Karpas-422 (cell line): Measurements from ENCODE around the gene HPS1. TPM values are rescaled to one million over a fixed set of nuclear protein-coding genes. Genes with fewer than 3 reads are reported as not detected.

Experiments
- DNase-seq: peaks from one replicate; pipeline ENCODE4 v3.0.0-alpha.2; 2015
- H2AFZ ChIP-seq: fragments of 200-600 bp; sonication (generic); 2 replicates; pipeline ENCODE4 v1.6.1; 2014; ENCODE audit warnings: antibody characterized with exemption, low read length, mixed read lengths
- H3K27ac ChIP-seq: fragments of 200-600 bp; sonication (generic); 2 replicates; pipeline ENCODE4 v1.5.1; 2014; ENCODE audit warnings: mild to moderate bottlenecking, low read length, moderate library complexity
- H3K27me3 ChIP-seq: fragments of 200-600 bp; sonication (generic); 2 replicates; pipeline ENCODE4 v1.6.1; 2014; ENCODE audit warnings: low read length, mixed read lengths
- H3K36me3 ChIP-seq: fragments of 200-600 bp; sonication (generic); 2 replicates; pipeline ENCODE4 v1.6.1; 2014; ENCODE audit warnings: low read length, mixed read lengths; ENCODE audit not compliant: insufficient read depth
- H3K4me1 ChIP-seq: fragments of 200-600 bp; sonication (generic); 2 replicates; pipeline ENCODE4 v1.6.1; 2014; ENCODE audit warnings: mild to moderate bottlenecking, low read length, mixed read lengths
- H3K4me2 ChIP-seq: fragments of 200-600 bp; sonication (generic); 2 replicates; pipeline ENCODE4 v1.6.1; 2014; ENCODE audit warnings: low read length, low read depth, mild to moderate bottlenecking; ENCODE audit not compliant: poor library complexity, severe bottlenecking
- H3K4me3 ChIP-seq: fragments of 200-600 bp; sonication (generic); 2 replicates; pipeline ENCODE4 v1.5.1; 2014; ENCODE audit warnings: mild to moderate bottlenecking, antibody characterized with exemption, low read length, mixed read lengths
- H3K79me2 ChIP-seq: fragments of 200-600 bp; sonication (generic); 2 replicates; pipeline ENCODE4 v1.6.1; 2014; ENCODE audit warnings: mild to moderate bottlenecking, low read length, mixed read lengths
- H3K9ac ChIP-seq: fragments of 200-600 bp; sonication (generic); 2 replicates; pipeline ENCODE4 v1.6.0; 2014; ENCODE audit warnings: low read length
- H3K9me2 ChIP-seq: fragments of 200-600 bp; sonication (generic), shearing (Covaris generic); replicated peaks from 2 replicates; pipeline ENCODE4 v1.6.0; 2014; ENCODE audit warnings: mild to moderate bottlenecking, low read length, moderate library complexity; ENCODE audit not compliant: insufficient read depth
- H3K9me3 ChIP-seq: fragments of 300-700, 200-600 bp; sonication (generic); 2 replicates; pipeline ENCODE4 v1.6.1; 2014; ENCODE audit warnings: low read length, mixed read lengths
- H4K20me1 ChIP-seq: fragments of 200-600 bp; sonication (generic); 2 replicates; pipeline ENCODE4 v1.6.1; 2014; ENCODE audit warnings: mild to moderate bottlenecking, antibody characterized with exemption, low read length, low read depth; ENCODE audit not compliant: insufficient read depth
- total RNA-seq: library from RNA; depleted of rRNA; stranded (reverse); fragments of >200 nt; shearing (Covaris generic); gene quantifications from 2 replicates; pipeline ENCODE4 v1.2.3, GENCODE V29; 2014; ENCODE audit warnings: low replicate concordance

The HPS1 gene
- total RNA-seq, 1 experiment from 2014 or later = 35.6 TPM

DNA sequence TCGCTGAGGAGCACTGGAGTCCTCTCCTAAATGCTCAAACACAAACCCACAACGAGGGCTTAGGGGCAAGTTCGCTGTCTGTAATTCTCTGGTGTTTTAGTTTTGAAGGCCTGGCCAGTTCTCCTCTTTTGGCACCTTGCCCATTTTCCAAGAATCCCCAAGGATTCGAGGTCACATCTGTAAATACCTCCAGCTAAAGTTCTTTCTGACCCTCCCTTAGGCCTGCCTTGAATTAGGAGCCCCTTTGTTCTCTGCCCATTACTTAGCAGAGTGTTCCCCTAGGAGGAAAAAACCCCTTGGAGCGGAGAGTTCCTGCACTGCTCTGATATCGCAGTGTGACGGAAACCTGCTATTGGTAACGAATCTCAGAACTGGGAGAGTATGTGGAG lies 31.0 kb downstream of the HPS1 start:
- no peak for DNase-seq
- no peaks in the 10 kb centered on the region for H3K79me2 ChIP-seq
- no peak overlapping the region for H3K4me3 ChIP-seq
- no peaks in the 10 kb centered on the region for H3K36me3 ChIP-seq
- no peaks in the 10 kb centered on the region for H3K4me1 ChIP-seq
- no peaks in the 10 kb centered on the region for H3K27me3 ChIP-seq
- H3K9me3 ChIP-seq = no peaks in the 10 kb centered on the region
- H4K20me1 ChIP-seq = no peaks in the 10 kb centered on the region
- H3K9me2 ChIP-seq = no peaks in the 10 kb centered on the region
- H2AFZ ChIP-seq = no peak overlapping the region
- no peak overlapping the region for H3K9ac ChIP-seq
- no peak overlapping the region for H3K4me2 ChIP-seq
- H3K27ac ChIP-seq = no peak overlapping the region

DNA sequence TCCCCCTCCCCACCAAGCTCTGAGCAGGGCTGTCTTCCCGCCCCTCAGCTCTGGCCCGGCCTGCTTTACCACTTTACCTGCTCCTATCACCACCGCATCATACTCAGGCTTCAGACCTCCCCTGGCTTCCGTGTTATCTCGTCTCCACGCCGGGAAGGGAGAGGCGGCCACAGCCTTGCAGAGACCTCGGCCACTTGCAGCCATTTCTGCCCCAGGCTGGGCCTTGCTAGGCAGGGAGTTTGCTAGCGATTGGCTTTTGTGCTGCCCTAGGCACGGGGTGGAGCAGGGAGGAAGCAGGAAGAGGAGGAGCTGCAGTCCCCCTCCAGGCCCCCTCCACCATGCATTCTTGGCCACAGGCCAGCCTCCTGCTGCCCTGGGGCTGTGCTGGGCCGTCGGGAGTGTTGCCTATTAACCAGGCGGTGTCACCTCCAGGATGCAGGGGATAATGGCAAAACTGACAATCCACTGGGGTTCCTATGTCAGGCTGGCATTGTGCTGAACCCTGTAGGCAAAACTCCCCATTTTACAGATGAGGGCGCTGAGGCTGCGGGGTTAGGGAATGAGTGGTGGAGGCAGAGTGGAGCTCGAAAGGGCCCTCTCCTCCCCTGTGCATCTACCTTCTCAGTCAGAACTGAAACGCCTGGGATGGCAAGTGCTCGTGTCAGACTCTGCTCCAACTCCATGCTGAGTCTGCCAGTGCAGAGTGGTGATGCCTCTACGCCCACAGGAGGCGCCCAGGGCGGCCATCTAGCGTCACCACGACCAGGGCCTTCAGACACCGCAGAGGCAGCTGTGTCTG lies 31.6 kb downstream of the HPS1 start, which contains the start of gene PYROXD2:
Gene PYROXD2 (minus strand): TSS at position 251 of the 799 bp plus-strand sequence. CDS start 47 bp downstream, at position 204.
- Histone ChIP-seq H4K20me1 (no peaks in the 10 kb centered on the region), H3K36me3 (no peaks in the 10 kb centered on the region), H3K27ac (no peak within 1 kb of the TSS), H3K4me3 (no peak within 1 kb of the TSS), H3K4me1 (no peaks in the 10 kb centered on the region), H3K79me2 (no peaks in the 10 kb centered on the region), H3K9me2 (no peaks in the 10 kb centered on the region), H3K4me2 (no peak within 1 kb of the TSS), H3K27me3 (no peaks in the 10 kb centered on the region), H3K9me3 (no peaks in the 10 kb centered on the region), H3K9ac (no peak within 1 kb of the TSS), H2AFZ (no peak within 1 kb of the TSS)
- no peak for DNase-seq

DNA sequence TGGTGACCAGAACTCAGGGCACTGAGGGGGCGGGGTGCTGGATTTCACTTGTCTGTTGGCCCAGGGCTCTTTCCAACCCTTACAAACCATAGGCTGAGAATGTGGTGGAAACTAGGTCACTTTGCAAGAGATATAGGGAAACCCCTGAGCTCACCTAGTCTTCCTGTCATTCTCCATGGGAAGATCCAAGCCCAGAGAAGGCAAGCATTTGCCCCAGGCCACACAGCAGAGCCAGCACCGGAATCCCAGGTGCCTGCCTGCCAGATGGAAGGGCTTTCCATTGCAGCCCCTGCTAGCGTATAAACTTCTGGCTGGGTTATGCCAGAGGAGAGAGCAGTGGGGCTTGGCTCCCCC lies 32.2 kb downstream of the HPS1 start:
- Histone ChIP-seq H3K36me3 (no peaks in the 10 kb centered on the region), H3K9ac (no peak overlapping the region), H3K4me1 (no peaks in the 10 kb centered on the region), H2AFZ (no peak overlapping the region), H3K4me2 (no peak overlapping the region), H3K27me3 (no peaks in the 10 kb centered on the region), H3K27ac (no peak overlapping the region), H3K9me3 (no peaks in the 10 kb centered on the region), H3K9me2 (no peaks in the 10 kb centered on the region), H3K4me3 (no peak overlapping the region), H4K20me1 (no peaks in the 10 kb centered on the region), H3K79me2 (no peaks in the 10 kb centered on the region)
- no peak for DNase-seq

DNA sequence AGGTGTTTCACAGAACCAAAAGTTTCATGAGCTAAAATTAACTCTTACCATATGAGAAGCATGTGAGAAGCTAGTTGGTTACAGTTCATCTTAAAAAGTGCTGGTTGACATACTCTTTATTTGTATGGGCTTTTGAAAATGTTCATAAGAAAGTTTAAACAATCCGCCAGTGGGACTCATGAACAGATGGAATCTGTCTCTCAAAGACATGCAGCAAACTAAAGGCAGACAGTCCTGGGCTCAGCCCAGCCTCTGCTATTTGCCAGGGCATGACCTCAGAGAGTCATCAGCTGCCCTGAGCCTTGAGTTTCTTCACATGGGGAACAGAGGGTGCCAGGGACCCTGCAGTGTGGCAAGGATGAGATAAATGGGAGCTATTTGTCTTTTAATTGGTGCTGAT lies 35.0 kb downstream of the HPS1 start:
- Histone ChIP-seq H3K27ac (no peak overlapping the region), H3K4me3 (no peak overlapping the region), H3K36me3 (no peaks in the 10 kb centered on the region), H3K9me3 (no peaks in the 10 kb centered on the region), H4K20me1 (no peaks in the 10 kb centered on the region), H2AFZ (no peak overlapping the region), H3K9ac (no peak overlapping the region), H3K79me2 (no peaks in the 10 kb centered on the region), H3K4me2 (no peak overlapping the region), H3K4me1 (no peaks in the 10 kb centered on the region), H3K27me3 (no peaks in the 10 kb centered on the region), H3K9me2 (no peaks in the 10 kb centered on the region)
- no peak for DNase-seq

DNA sequence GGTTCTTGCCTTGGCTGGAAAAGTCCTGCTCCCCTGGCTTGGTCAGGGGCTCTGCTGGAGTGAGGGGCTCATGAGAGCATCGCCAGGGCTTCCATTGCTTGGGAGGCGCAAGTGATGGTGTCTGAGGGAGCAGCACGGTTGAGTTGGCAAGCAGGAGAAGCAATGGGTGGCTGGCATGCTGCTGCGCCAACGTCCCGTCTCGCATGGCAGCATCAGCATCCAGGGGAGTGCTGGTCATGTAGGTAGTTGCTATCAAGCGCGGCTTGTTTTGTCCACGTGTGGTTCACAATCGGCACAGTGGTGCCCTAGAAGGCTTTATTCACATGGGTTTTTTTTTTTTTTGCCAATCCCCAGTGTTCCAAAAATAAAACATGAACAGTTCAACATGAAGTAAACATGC lies 35.6 kb downstream of the HPS1 start:
- Histone ChIP-seq H3K9ac (no peak overlapping the region), H3K27me3 (no peaks in the 10 kb centered on the region), H3K9me2 (no peaks in the 10 kb centered on the region), H3K27ac (no peak overlapping the region), H3K4me3 (no peak overlapping the region), H3K9me3 (no peaks in the 10 kb centered on the region), H3K79me2 (no peaks in the 10 kb centered on the region), H3K4me1 (no peaks in the 10 kb centered on the region), H2AFZ (no peak overlapping the region), H3K36me3 (no peaks in the 10 kb centered on the region), H3K4me2 (no peak overlapping the region), H4K20me1 (no peaks in the 10 kb centered on the region)
- no peak for DNase-seq

DNA sequence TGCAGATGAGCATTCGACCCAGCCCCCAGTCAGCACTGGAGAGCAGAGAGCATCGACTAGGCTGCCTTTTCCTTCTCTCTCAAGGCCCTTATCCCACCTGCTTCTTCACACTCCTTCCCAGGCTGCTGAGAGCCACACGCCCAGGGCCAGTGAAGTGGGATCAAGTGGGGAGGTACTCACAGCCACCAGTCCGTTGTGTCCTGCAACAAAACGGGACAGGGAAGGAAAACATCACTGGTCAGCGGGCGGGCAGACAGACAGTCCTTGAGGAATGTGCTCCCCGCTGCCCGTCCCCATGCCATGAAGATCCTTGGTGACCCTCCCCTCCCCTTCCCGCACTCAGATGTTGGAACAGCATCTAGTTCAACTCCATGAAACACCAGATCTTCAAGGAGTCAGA lies 36.0 kb downstream of the HPS1 start:
- Histone ChIP-seq H3K4me1 (no peaks in the 10 kb centered on the region), H3K4me3 (no peak overlapping the region), H4K20me1 (no peaks in the 10 kb centered on the region), H3K9me2 (no peaks in the 10 kb centered on the region), H2AFZ (no peak overlapping the region), H3K27ac (no peak overlapping the region), H3K4me2 (no peak overlapping the region), H3K27me3 (no peaks in the 10 kb centered on the region), H3K9me3 (no peaks in the 10 kb centered on the region), H3K9ac (no peak overlapping the region), H3K79me2 (no peaks in the 10 kb centered on the region), H3K36me3 (no peaks in the 10 kb centered on the region)
- no peak for DNase-seq

DNA sequence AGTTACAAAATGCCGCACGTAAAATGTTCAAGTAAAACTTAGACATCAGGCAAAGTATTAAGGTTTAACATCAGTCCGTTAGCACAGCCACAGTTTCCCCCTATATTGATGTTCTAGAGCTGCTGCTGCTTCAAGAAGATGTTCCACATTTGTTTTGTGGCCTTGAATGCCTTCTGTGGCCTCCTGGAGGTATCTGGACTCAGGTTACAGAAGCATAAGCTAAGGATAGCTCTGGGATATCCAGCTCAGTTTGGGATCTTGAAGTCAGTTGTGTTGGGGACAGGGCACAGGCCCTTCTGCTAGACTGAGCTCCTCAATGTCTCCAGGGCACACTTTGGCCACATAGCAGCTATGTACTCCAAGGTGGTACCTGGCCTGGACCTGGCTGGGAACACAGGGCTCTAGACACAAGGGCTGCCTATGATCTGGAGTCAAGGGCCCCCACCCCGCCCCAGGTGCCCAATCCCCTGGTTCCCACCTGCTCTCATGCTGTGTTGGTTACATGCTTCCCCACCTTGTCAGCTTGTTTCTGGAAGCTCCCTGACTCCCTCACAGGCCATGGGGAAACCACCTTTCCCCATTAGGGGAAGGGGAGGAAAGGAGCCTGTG lies 36.5 kb downstream of the HPS1 start:
- no peak overlapping the region for H3K4me3 ChIP-seq
- H3K4me1 ChIP-seq = no peaks in the 10 kb centered on the region
- DNase-seq = no peak
- no peak overlapping the region for H2AFZ ChIP-seq
- H3K27ac ChIP-seq = no peak overlapping the region
- no peaks in the 10 kb centered on the region for H3K9me3 ChIP-seq
- no peaks in the 10 kb centered on the region for H4K20me1 ChIP-seq
- no peaks in the 10 kb centered on the region for H3K36me3 ChIP-seq
- no peaks in the 10 kb centered on the region for H3K27me3 ChIP-seq
- H3K9me2 ChIP-seq = no peaks in the 10 kb centered on the region
- H3K9ac ChIP-seq = no peak overlapping the region
- no peaks in the 10 kb centered on the region for H3K79me2 ChIP-seq
- no peak overlapping the region for H3K4me2 ChIP-seq

DNA sequence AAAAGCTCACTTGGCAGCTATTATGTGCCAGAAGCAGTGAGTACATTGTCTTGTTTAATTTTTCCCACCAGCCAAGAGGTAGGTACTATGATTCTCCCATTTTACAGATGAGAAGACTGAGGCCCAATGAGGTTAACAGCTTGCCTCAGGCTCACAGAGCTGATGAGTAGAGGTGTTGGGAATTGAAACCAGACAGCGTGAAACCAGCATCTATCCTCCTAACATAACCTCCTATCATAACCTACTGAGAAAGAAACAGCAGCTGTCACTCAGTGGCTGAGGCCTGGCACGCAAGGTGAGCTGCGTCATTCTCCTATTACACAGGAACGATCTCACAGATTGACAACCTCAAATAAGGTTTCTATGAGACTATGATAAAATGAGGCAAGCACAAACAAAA lies 37.9 kb downstream of the HPS1 start:
- Histone ChIP-seq H4K20me1 (no peaks in the 10 kb centered on the region), H3K27ac (no peak overlapping the region), H3K4me3 (no peak overlapping the region), H3K4me2 (no peak overlapping the region), H3K4me1 (no peaks in the 10 kb centered on the region), H2AFZ (no peak overlapping the region), H3K9ac (no peak overlapping the region), H3K36me3 (no peaks in the 10 kb centered on the region), H3K9me3 (no peaks in the 10 kb centered on the region), H3K27me3 (no peaks in the 10 kb centered on the region), H3K79me2 (no peaks in the 10 kb centered on the region), H3K9me2 (no peaks in the 10 kb centered on the region)
- no peak for DNase-seq
